ENCODE data around the gene PRR5. TPM values are rescaled to one million over a fixed set of nuclear protein-coding genes. Genes with fewer than 3 reads are reported as not detected.

The PRR5 gene
- total and polyA plus RNA-seq, 7 donors, result 0.48 to 2.9 (median 1.6) TPM

- Histone ChIP-seq H3K4me3 (no peak overlapping the region), H3K27ac (no peak overlapping the region), H3K27me3 (ENCODE audit: insufficient read depth in 3 of 3, low read length in 2 of 3) (peaks cover 0 to 6% (median 0%) of the 10 kb centered on the region in 3 donors), H3K4me1 (no peaks in the 10 kb centered on the region), H3K9me3 (no peaks in the 10 kb centered on the region), H3K36me3 (ENCODE audit: insufficient read depth in 1 of 2, low read depth in 1 of 2) (no peaks in the 10 kb centered on the region)
- intact Hi-C loops (cut with DNase I), result loop anchor here in 1 of 2 donors (5.0 kb wide), 1 partner anchor 1108 kb away; no protein-coding TSS in a partner anchor
- DNase-seq (no peak), ATAC-seq (no peak)
- WGBS, 3 donors, result 60 to 76% (median 70%) methylated on average over 23 of the region's 23 CpGs
- no peak for TF ChIP-seq CTCF (IDR thresholded peaks at IDR 0.05)
These were observed 8.7 kb downstream of the PRR5 start for GRCh38 chr22:44710474-44711240.

- 53 to 83% (median 58%) methylated on average over 4 of the region's 4 CpGs for WGBS, 3 donors
- Histone ChIP-seq H3K27me3 (ENCODE audit: insufficient read depth in 3 of 3, low read length in 2 of 3) (peaks cover 0 to 6% (median 0%) of the 10 kb centered on the region in 3 donors), H3K4me1 (no peaks in the 10 kb centered on the region), H3K9me3 (no peaks in the 10 kb centered on the region), H3K36me3 (ENCODE audit: insufficient read depth in 1 of 2, low read depth in 1 of 2) (no peaks in the 10 kb centered on the region), H3K27ac (no peak overlapping the region), H3K4me3 (no peak overlapping the region)
- TF ChIP-seq CTCF (IDR thresholded peaks at IDR 0.05), result no peak
- no peak for DNase-seq
- intact Hi-C loops (cut with DNase I), result loop anchor here in 1 of 2 donors (5.0 kb wide), 1 partner anchor 1109 kb away; no protein-coding TSS in a partner anchor
- no peak for ATAC-seq
These were observed 9.2 kb downstream of the PRR5 start for GRCh38 chr22:44711241-44711560.

- TF ChIP-seq CTCF (IDR thresholded peaks at IDR 0.05), result no peak
- H3K27ac ChIP-seq, result no peak overlapping the region
- H3K4me3 ChIP-seq, result no peak overlapping the region
- H3K27me3 ChIP-seq (ENCODE audit: insufficient read depth in 3 of 3, low read length in 2 of 3), result peaks cover 0 to 6% (median 0%) of the 10 kb centered on the region in 3 donors
- DNase-seq, result peak; percentile 54 to 63
- H3K36me3 ChIP-seq (ENCODE audit: insufficient read depth in 1 of 2, low read depth in 1 of 2), result no peaks in the 10 kb centered on the region
- no peaks in the 10 kb centered on the region for H3K9me3 ChIP-seq
- intact Hi-C loops (cut with DNase I), result loop anchor here in 1 of 2 donors (5.0 kb wide), 1 partner anchor 1110 kb away; no protein-coding TSS in a partner anchor
- 24 to 31% (median 27%) methylated on average over 22 to 23 of the region's 23 CpGs for WGBS, 3 donors
- no peaks in the 10 kb centered on the region for H3K4me1 ChIP-seq
- ATAC-seq, result peak; percentile 88 to 90 (median 88)
These were observed 9.9 kb downstream of the PRR5 start for GRCh38 chr22:44711690-44712555.

DNA sequence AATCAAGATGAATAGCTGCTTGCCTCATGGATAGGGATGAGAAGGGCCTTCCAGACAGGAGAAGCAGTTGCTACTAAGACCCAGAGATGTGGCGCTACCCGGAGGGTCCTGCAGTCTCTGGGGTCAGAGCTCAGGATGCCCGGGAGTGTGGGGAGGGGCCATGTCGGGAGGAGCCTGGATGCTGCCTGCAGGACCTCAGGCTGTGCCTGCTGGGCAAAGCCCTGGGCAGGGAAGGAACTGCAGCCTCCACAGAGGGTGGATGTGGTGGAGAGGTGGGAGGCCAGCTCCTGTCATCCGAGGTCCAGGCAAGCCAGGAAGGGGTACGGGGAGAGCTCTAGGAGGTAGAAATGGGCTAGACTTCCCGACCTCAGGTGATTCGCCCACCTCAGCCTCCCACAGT, 11.0 kb downstream of the PRR5 start:
- 81 to 86% (median 85%) methylated on average over 8 of the region's 8 CpGs for WGBS, 3 donors
- Histone ChIP-seq H3K27ac (no peak overlapping the region), H3K4me1 (no peaks in the 10 kb centered on the region), H3K36me3 (ENCODE audit: insufficient read depth in 1 of 2, low read depth in 1 of 2) (no peaks in the 10 kb centered on the region), H3K4me3 (no peak overlapping the region), H3K9me3 (no peaks in the 10 kb centered on the region), H3K27me3 (ENCODE audit: insufficient read depth in 3 of 3, low read length in 2 of 3) (peaks cover 0 to 4% (median 0%) of the 10 kb centered on the region in 3 donors)
- DNase-seq (no peak), ATAC-seq (no peak)
- no peak for TF ChIP-seq CTCF (IDR thresholded peaks at IDR 0.05)
- intact Hi-C loops (cut with DNase I), result loop anchor here in 1 of 2 donors (5.0 kb wide), 1 partner anchor 1111 kb away; no protein-coding TSS in a partner anchor

Measured in psoas muscle (tissue), 8 donors.